ENCODE measurements around the gene TNIK. TPM values are rescaled to one million over a fixed set of nuclear protein-coding genes. Genes with fewer than 3 reads are reported as not detected.

The TNIK gene
- total and polyA plus RNA-seq, 10 of the 15 experiments (the other 5 are each of a cell fraction or from before 2014, with no cell fraction given), result 13.9 to 74.3 (median 48.2) TPM

GRCh38 chr3:171058058-171058457 lies 402.1 kb downstream of the TNIK start:
- H3K4me2 ChIP-seq (ENCODE audit: control insufficient read depth, insufficient read depth), result no peak overlapping the region
- ChIA-PET SMC1A (ENCODE audit: uncharacterized antibody, unreplicated experiment) (interaction anchor here (0.5 to 1.2 kb wide), 5 partner anchors 8 to 1468 kb away, joined by 3 to 4 read pairs (median 3); no protein-coding TSS in a partner anchor), RAD21 (ENCODE audit: unreplicated experiment) (no interaction called here), CTCF (interaction anchor here (1.0 to 2.3 kb wide), 2 partner anchors 8 to 508 kb away, joined by 4 to 7 read pairs; no protein-coding TSS in a partner anchor), POLR2A (no interaction called here)
- H3K4me1 ChIP-seq (ENCODE audit: control insufficient read depth, insufficient read depth, low read length), result no peaks in the 10 kb centered on the region
- BruUV-seq (replicated peaks), result no TSS peak
- TF ChIP-seq ZNF384 (IDR thresholded peaks at IDR 0.05; ENCODE audit: borderline replicate concordance, low read depth, low read length) (no peak), E4F1 (IDR thresholded peaks at IDR 0.05; ENCODE audit: borderline replicate concordance, partially characterized antibody) (no peak), DPF2 (IDR thresholded peaks at IDR 0.05) (no peak), YBX1 (IDR thresholded peaks at IDR 0.05) (no peak), SRF (IDR thresholded peaks at IDR 0.05; ENCODE audit: low read depth in 2 of 2, low read length in 2 of 2) (no peak), ATF3 (IDR thresholded peaks at IDR 0.05; ENCODE audit: borderline replicate concordance, extremely low read depth, low read depth, low read length) (no peak), SIN3A (IDR thresholded peaks at IDR 0.05; ENCODE audit: low read depth, low read length) (no peak), SMAD5 (IDR thresholded peaks at IDR 0.05; ENCODE audit: low read depth) (no peak), KAT2A (conservative IDR thresholded peaks at IDR 0.05; ENCODE audit: control insufficient read depth, low read depth, low read length) (no peak), TBL1XR1 (IDR thresholded peaks at IDR 0.05; ENCODE audit: low read depth, low read length) (no peak), TCF7 (IDR thresholded peaks at IDR 0.05; ENCODE audit: borderline replicate concordance) (no peak), KDM1A (IDR thresholded peaks at IDR 0.05; ENCODE audit: borderline replicate concordance) (no peak), CEBPZ (IDR thresholded peaks at IDR 0.05; ENCODE audit: low read depth, low read length) (no peak)
- H4K20me1 ChIP-seq (ENCODE audit: control insufficient read depth, insufficient read depth), result no peaks in the 10 kb centered on the region
- DNase-seq (ENCODE audit: low read depth, low spot score) (no peak), FAIRE-seq (no peak), ATAC-seq (no peak)
- no peaks in the 10 kb centered on the region for H3K79me2 ChIP-seq (ENCODE audit: control insufficient read depth, insufficient read depth, low read length)
- H3K9ac ChIP-seq (ENCODE audit: control insufficient read depth, insufficient read depth, low read length), result no peak overlapping the region
- H3K36me3 ChIP-seq (ENCODE audit: control insufficient read depth in 2 of 2, insufficient read depth in 2 of 2, low read length in 1 of 2), result peaks cover 0 to 11% of the 10 kb centered on the region in 2 experiments; a peak in 2 of 4 replicates
- no peak overlapping the region for H2AFZ ChIP-seq (ENCODE audit: control insufficient read depth, low read depth, low read length)
- in situ Hi-C loops (cut with MboI) (no loop called here), intact Hi-C loops (cut with micrococcal nuclease; ENCODE audit: unreplicated experiment) (no loop called here)
- H3K9me3 ChIP-seq (replicated peaks; ENCODE audit: control insufficient read depth, insufficient read depth, low read length), result no peaks in the 10 kb centered on the region
- no peak overlapping the region for H3K4me3 ChIP-seq
- no peak overlapping the region for H3K27ac ChIP-seq (ENCODE audit: control insufficient read depth, insufficient read depth)
- no peaks in the 10 kb centered on the region for H3K27me3 ChIP-seq (replicated peaks in 1 of 2; ENCODE audit: control insufficient read depth in 2 of 2, insufficient read depth in 2 of 2, low read length in 1 of 2)
- WGBS (ENCODE audit: insufficient coverage, insufficient replicate concordance, low lambda C conversion rate, missing lambda C conversion rate), result 95% methylated on average over 1 of the region's 1 CpG

All from GM12878 (cell line).